Kidney (tissue), 14 donors: ENCODE measurements around the gene TRERF1. TPM values are rescaled to one million over a fixed set of nuclear protein-coding genes. Genes with fewer than 3 reads are reported as not detected.

Experiments used
- DNase-seq, 5 donors: peaks; one replicate each; pipeline ENCODE4 v3.0.0-alpha.2; 2013 to 2020
- FAIRE-seq: peaks from 2 replicates; lab custom pipeline; 2012; peaks lifted over from hg19 to GRCh38; lab: Jason Lieb, UNC
- H3K27ac ChIP-seq, 2 donors: one replicate each; pipeline ENCODE4 v1.7.0; 2013; ENCODE audit warnings: low read depth in 2 of 2, low read length in 2 of 2, inconsistent platforms in 1 of 2
- H3K27me3 ChIP-seq: one replicate; pipeline ENCODE4 v1.7.1; 2013; ENCODE audit warnings: low read length, inconsistent platforms; ENCODE audit not compliant: control insufficient read depth, insufficient read depth
- H3K36me3 ChIP-seq, 3 donors: one replicate each; pipeline versions ENCODE4 v1.7.0 to v1.7.1; 2013; ENCODE audit warnings: low read length in 3 of 3, control low read depth in 1 of 3, inconsistent platforms in 1 of 3; ENCODE audit not compliant: insufficient read depth in 3 of 3, control insufficient read depth in 2 of 3
- H3K4me1 ChIP-seq, 3 donors: one replicate each; pipeline versions ENCODE4 v1.7.0 to v1.7.1; 2013; ENCODE audit warnings: low read length in 3 of 3, inconsistent platforms in 1 of 3, low read depth in 1 of 3; ENCODE audit not compliant: control insufficient read depth in 2 of 3, insufficient read depth in 2 of 3
- H3K4me3 ChIP-seq, 3 donors: one replicate each; pipeline versions ENCODE4 v1.7.0 to v1.8.1; 2013; ENCODE audit warnings: low read length in 3 of 3, control low read depth in 1 of 3, inconsistent platforms in 1 of 3
- H3K9ac ChIP-seq, 3 donors: one replicate each; pipeline versions ENCODE4 v1.7.0 to v1.7.1; 2013; ENCODE audit warnings: low read length in 3 of 3, control low read depth in 1 of 3, inconsistent platforms in 1 of 3
- H3K9me3 ChIP-seq, 3 donors: one replicate each; pipeline versions ENCODE4 v1.7.0 to v1.7.1; 2013; ENCODE audit warnings: low read length in 3 of 3, control low read depth in 1 of 3, inconsistent platforms in 1 of 3; ENCODE audit not compliant: control insufficient read depth in 2 of 3, insufficient read depth in 1 of 3
- intact Hi-C: fragments of 100-400 bp; cut with DNase I; formaldehyde crosslinking; loops from one replicate; pipeline ENCODE4 v1.11.1; 2022
- polyA plus RNA-seq: library from polyadenylated mRNA; stranded (reverse); fragments of 350-450 nt; fragmentation: Illumina TruSeq; extraction: RNeasy Lipid Tissue Mini Kit (QIAGEN cat#74804); gene quantifications from one replicate; pipeline ENCODE4 v1.2.3, GENCODE V29; 2014; ENCODE audit warnings: low read depth, low replicate concordance; ENCODE audit not compliant: insufficient read depth
- total RNA-seq: library from RNA; stranded (reverse); fragmentation: NEBNext Ultra II Directional; extraction: Animal tissue kit (Norgen Biotek cat#: 25700); gene quantifications from one replicate; pipeline ENCODE4 v1.2.1, GENCODE V29; 2021
- TF ChIP-seq, protein P1 (sequence below): IDR thresholded peaks from 3 replicates; pipeline ENCODE4 v1.5.1; 2012; ENCODE audit warnings: mild to moderate bottlenecking, moderate library complexity, borderline replicate concordance; ENCODE audit not compliant: insufficient read depth; ENCODE audit errors: extremely low read depth
- donor health status: control.
- donor health status: control.
- donor health status: control.
- donor health status: control.
- donor health status: control.
- donor health status: DM: yes; HTN: yes; CAD: no.
- donor health status: Normal renal cell carcinoma (clear cell type).

TRERF1 gene
- total and polyA plus RNA-seq, 2 donors from 2014 or later, result 1.5 to 8.4 TPM

DNA sequence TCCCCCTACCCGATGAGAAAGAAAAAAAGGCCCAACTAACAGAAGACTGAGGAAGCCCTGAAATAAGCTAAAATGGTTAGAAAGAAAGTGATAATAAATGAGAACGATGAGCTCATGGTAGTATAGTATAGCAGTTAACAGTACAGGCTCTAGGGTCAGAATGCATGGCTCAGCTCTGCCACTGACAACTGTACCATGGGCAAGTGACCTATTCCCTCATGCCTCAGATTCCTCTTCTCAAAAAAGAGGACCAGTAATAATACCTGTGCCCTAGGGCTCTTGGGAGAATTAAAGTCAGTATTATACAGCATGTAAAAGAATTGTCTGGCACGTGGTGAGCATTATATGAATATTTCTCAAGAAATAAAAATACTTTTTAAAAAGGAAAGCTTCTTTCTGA is 19.8 kb downstream of the TRERF1 start:
- TF ChIP-seq, protein P1, sequence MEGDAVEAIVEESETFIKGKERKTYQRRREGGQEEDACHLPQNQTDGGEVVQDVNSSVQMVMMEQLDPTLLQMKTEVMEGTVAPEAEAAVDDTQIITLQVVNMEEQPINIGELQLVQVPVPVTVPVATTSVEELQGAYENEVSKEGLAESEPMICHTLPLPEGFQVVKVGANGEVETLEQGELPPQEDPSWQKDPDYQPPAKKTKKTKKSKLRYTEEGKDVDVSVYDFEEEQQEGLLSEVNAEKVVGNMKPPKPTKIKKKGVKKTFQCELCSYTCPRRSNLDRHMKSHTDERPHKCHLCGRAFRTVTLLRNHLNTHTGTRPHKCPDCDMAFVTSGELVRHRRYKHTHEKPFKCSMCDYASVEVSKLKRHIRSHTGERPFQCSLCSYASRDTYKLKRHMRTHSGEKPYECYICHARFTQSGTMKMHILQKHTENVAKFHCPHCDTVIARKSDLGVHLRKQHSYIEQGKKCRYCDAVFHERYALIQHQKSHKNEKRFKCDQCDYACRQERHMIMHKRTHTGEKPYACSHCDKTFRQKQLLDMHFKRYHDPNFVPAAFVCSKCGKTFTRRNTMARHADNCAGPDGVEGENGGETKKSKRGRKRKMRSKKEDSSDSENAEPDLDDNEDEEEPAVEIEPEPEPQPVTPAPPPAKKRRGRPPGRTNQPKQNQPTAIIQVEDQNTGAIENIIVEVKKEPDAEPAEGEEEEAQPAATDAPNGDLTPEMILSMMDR, result no peak
- intact Hi-C loops, result no loop called here
- FAIRE-seq, result no peak

DNA sequence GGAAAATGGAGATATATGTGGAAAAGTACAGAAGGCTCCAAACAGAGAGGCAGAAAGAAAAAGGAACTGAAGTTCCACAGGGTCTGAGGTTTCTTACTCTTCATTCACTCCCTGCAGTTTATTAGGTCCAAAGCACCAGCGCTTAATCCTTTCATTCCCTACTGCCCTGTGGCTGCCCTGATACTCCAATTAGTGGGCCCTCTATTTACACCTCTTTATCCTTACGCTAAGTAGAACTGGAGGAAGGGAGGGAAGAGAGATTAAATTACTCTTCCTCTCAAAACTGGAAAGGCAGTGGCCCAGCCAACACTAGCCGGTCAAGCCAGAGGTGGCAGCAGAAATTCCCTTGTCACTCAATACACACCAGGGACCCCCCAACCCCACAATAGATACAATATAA is 20.4 kb downstream of the TRERF1 start:
- H3K27me3 ChIP-seq, result no peaks in the 10 kb centered on the region
- H3K9ac ChIP-seq, result no peak overlapping the region
- no peak for DNase-seq
- FAIRE-seq, result no peak
- H3K4me3 ChIP-seq, result no peak overlapping the region
- TF ChIP-seq, protein P1, result no peak
- peaks cover 0 to 5% (median 3%) of the 10 kb centered on the region in 3 donors for H3K9me3 ChIP-seq
- intact Hi-C loops, result no loop called here
- no peak overlapping the region for H3K27ac ChIP-seq
- peaks cover 0 to 2% (median 0%) of the 10 kb centered on the region in 3 donors for H3K36me3 ChIP-seq
- peaks cover 0 to 20% (median 11%) of the 10 kb centered on the region in 3 donors for H3K4me1 ChIP-seq

More for the DNA sequence above, 19.8 kb downstream of the TRERF1 start:
- Histone ChIP-seq H3K27me3 (no peaks in the 10 kb centered on the region), H3K4me1 (peaks cover 0 to 19% (median 11%) of the 10 kb centered on the region in 3 donors), H3K4me3 (no peak overlapping the region), H3K9ac (no peak overlapping the region), H3K27ac (no peak overlapping the region), H3K9me3 (peaks cover 0 to 5% (median 3%) of the 10 kb centered on the region in 3 donors), H3K36me3 (peaks cover 0 to 2% (median 0%) of the 10 kb centered on the region in 3 donors)
- no peak for DNase-seq

GRCh38 chr6:42429836-42430235 is 21.9 kb downstream of the TRERF1 start:
- DNase-seq, result no peak
- H3K36me3 ChIP-seq, result peaks cover 0 to 2% (median 0%) of the 10 kb centered on the region in 3 donors
- TF ChIP-seq, protein P1, result no peak
- H3K9me3 ChIP-seq, result peaks cover 0 to 5% (median 3%) of the 10 kb centered on the region in 3 donors
- no peak overlapping the region for H3K4me3 ChIP-seq
- no peak overlapping the region for H3K9ac ChIP-seq
- peaks cover 0 to 26% (median 11%) of the 10 kb centered on the region in 3 donors for H3K4me1 ChIP-seq
- no peaks in the 10 kb centered on the region for H3K27me3 ChIP-seq
- intact Hi-C loops, result no loop called here
- FAIRE-seq, result no peak
- no peak overlapping the region for H3K27ac ChIP-seq
